ENCODE results near the gene ZFYVE16.
"Not testable (repeated sequence)": the region's sequence is repeated elsewhere in the genome, so short reads cannot be mapped to it uniquely, and the experiment has no call there.

The ZFYVE16 gene

DNA sequence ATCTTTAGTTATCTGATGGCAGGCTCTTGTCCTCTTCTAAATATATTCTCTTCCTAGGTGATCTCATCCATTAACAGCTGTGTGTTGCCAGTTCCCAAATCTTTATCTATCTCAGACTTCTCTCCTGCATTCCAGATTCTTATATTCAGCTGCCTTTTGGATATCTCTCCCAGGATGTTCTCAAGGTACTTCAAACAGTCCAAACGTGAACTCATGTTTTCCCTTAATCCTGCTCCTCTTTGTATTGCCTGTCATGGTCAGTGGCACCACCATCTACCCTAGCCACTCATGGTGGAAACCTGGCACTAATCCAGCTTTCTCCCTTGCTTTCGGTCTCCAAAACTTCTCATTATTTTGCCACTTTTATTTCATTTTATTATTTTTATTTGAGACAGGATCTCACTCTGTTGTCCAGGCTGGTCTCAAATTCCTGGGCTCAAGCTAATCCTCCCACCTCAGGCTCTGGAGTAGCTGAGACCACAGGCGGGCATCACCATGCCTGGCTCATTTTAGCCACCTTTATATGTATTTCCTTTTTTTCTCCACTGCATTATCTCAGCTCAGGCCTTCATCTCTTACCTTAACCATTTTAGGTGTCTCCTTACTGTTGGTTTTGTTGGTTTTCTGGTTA is 3.8 kb downstream of the ZFYVE16 start (continued):
- no peak for TF ChIP-seq ZNF404 (tag by site-specific recombination; IDR thresholded peaks at IDR 0.05)
- no peak for TF ChIP-seq ZNF843 (tag by site-specific recombination; IDR thresholded peaks at IDR 0.05)

GRCh38 chr5:80414113-80414512 is 6.2 kb downstream of the ZFYVE16 start:
- ChIA-PET CTCF (no interaction called here), POLR2A (no interaction called here)
- no peak overlapping the region for H3K27ac ChIP-seq (ENCODE audit: extremely low read depth, low read depth, low read length)
- peaks cover 4% of the 10 kb centered on the region; the same call in 1 of the 2 replicates for H3K4me1 ChIP-seq (ENCODE audit: control insufficient read depth, insufficient read depth, low read length)
- TF ChIP-seq ZNF416 (tag by site-specific recombination; IDR thresholded peaks at IDR 0.05): no peak
- peaks cover 7 to 12% of the 10 kb centered on the region in 2 experiments for H3K36me3 ChIP-seq (ENCODE audit: control insufficient read depth in 2 of 2, insufficient read depth in 1 of 2, low read length in 2 of 2)
- H3K4me3 ChIP-seq (ENCODE audit: low read depth, low read length): no peak overlapping the region
- H3K9me3 ChIP-seq (ENCODE audit: control insufficient read depth, insufficient read depth, low read depth, low read length): no peaks in the 10 kb centered on the region

- H3K9me3 ChIP-seq (ENCODE audit: control insufficient read depth, insufficient read depth, low read depth, low read length): no peaks in the 10 kb centered on the region
- ChIA-PET POLR2A (no interaction called here), CTCF (no interaction called here)
- H3K4me3 ChIP-seq (ENCODE audit: low read depth, low read length): no peak overlapping the region
- no peak overlapping the region for H3K27ac ChIP-seq (ENCODE audit: extremely low read depth, low read depth, low read length)
- TF ChIP-seq PRDM1 (tag by site-specific recombination; IDR thresholded peaks at IDR 0.05): peak; percentile 98
- no peak for TF ChIP-seq INSM2 (tag by site-specific recombination; IDR thresholded peaks at IDR 0.05)
- no peak for TF ChIP-seq GLIS1 (tag by site-specific recombination; IDR thresholded peaks at IDR 0.05)
- H3K4me1 ChIP-seq (ENCODE audit: control insufficient read depth, insufficient read depth, low read length): no peaks in the 10 kb centered on the region
- H3K36me3 ChIP-seq (ENCODE audit: control insufficient read depth in 2 of 2, insufficient read depth in 1 of 2, low read length in 2 of 2): peaks cover 4 to 7% of the 10 kb centered on the region in 2 experiments; a peak in 2 of 3 replicates
Observed at GRCh38 chr5:80417973-80418372, 10.1 kb downstream of the ZFYVE16 start.

DNA sequence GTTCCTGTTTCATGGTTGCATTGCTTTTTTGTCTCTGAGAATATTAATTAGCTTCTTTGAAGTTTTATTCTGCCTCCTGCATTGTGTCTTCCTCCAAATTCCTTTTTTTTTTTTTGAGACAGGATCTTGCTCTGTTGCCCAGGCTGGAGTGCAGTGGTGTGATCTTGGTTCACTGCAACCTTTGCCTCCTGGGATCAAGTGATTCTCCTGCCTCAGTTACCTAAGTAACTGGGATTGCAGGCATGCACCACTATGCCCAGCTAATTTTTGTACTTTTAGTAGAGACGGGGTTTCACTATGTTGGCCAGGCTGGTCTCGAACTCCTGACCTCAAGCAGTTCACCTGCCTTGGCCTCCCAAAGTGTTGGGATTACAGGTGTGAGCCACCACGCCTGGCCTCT is 16.5 kb downstream of the ZFYVE16 start:
- H3K36me3 ChIP-seq (ENCODE audit: control insufficient read depth in 2 of 2, insufficient read depth in 1 of 2, low read length in 2 of 2); H3K9me3 ChIP-seq (ENCODE audit: control insufficient read depth, insufficient read depth, low read depth, low read length); H3K27ac ChIP-seq (ENCODE audit: extremely low read depth, low read depth, low read length); POLR2A ChIA-PET; H3K4me1 ChIP-seq (ENCODE audit: control insufficient read depth, insufficient read depth, low read length); H3K4me3 ChIP-seq (ENCODE audit: low read depth, low read length): not testable (repeated sequence)
- CTCF ChIA-PET: interaction anchor here (0.7 kb wide), 1 partner anchor 116 kb away, joined by 8 read pairs; no protein-coding TSS in a partner anchor
- 0 out of 2 replicates have a peak, but pooled peaks have one; percentile 12 for TF ChIP-seq ZNF121 (tag by site-specific recombination; IDR thresholded peaks at IDR 0.05)

DNA sequence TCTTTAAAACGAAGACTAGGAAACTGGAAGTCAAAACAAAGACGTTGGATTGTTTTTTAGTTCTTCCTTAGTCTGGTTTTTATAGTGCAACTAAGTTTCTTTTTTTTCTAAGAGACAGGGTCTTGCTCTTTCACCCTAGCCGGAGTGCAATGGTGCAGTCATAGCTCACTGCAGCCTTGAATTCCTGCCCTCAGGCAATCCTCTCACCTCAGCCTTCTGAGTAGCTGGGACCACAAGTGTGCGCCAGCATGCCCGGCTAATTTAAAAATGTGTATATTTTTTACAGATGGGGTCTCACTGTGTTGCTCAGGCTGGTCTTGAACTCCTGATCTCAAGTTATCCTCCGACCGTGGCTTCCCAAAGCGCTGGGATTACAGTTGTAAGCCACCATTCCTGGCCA is 27.6 kb downstream of the ZFYVE16 start:
- CTCF ChIA-PET: interaction anchor here (0.7 kb wide), 1 partner anchor 9 kb away, joined by 3 read pairs; no protein-coding TSS in a partner anchor
- no peaks in the 10 kb centered on the region for H3K4me1 ChIP-seq (ENCODE audit: control insufficient read depth, insufficient read depth, low read length)
- H3K9me3 ChIP-seq (ENCODE audit: control insufficient read depth, insufficient read depth, low read depth, low read length): no peaks in the 10 kb centered on the region
- POLR2A ChIA-PET: no interaction called here
- no peak overlapping the region for H3K27ac ChIP-seq (ENCODE audit: extremely low read depth, low read depth, low read length)
- no peak overlapping the region for H3K4me3 ChIP-seq (ENCODE audit: low read depth, low read length)
- peaks cover 12 to 39% of the 10 kb centered on the region in 2 experiments for H3K36me3 ChIP-seq (ENCODE audit: control insufficient read depth in 2 of 2, insufficient read depth in 1 of 2, low read length in 2 of 2)
- no peak for TF ChIP-seq ZBTB20 (tag by site-specific recombination; IDR thresholded peaks at IDR 0.05)

GRCh38 chr5:80437326-80437725 is 29.5 kb downstream of the ZFYVE16 start:
- peaks cover 3% of the 10 kb centered on the region; the same call in 1 of the 2 replicates for H3K4me1 ChIP-seq (ENCODE audit: control insufficient read depth, insufficient read depth, low read length)
- H3K27ac ChIP-seq (ENCODE audit: extremely low read depth, low read depth, low read length): no peak overlapping the region
- ChIA-PET POLR2A (no interaction called here), CTCF (no interaction called here)
- no peak overlapping the region for H3K4me3 ChIP-seq (ENCODE audit: low read depth, low read length)
- no peaks in the 10 kb centered on the region for H3K9me3 ChIP-seq (ENCODE audit: control insufficient read depth, insufficient read depth, low read depth, low read length)
- H3K36me3 ChIP-seq (ENCODE audit: control insufficient read depth in 2 of 2, insufficient read depth in 1 of 2, low read length in 2 of 2): peaks cover 12 to 43% of the 10 kb centered on the region in 2 experiments
- TF ChIP-seq ZBTB21 (tag by site-specific recombination; IDR thresholded peaks at IDR 0.05): no peak
- no peak for TF ChIP-seq KLF10 (tag by site-specific recombination; IDR thresholded peaks at IDR 0.05)
- no peak for TF ChIP-seq ZNF529 (tag by site-specific recombination; IDR thresholded peaks at IDR 0.05; ENCODE audit: insufficient replicate concordance)
- TF ChIP-seq IKZF3 (tag by site-specific recombination; IDR thresholded peaks at IDR 0.05): no peak
- no peak for TF ChIP-seq ZBTB49 (tag by site-specific recombination; IDR thresholded peaks at IDR 0.05; ENCODE audit: low read depth)
- no peak for TF ChIP-seq ZNF24 (tag by site-specific recombination; IDR thresholded peaks at IDR 0.05)
- no peak for TF ChIP-seq ZNF837 (tag by site-specific recombination; IDR thresholded peaks at IDR 0.05)
- TF ChIP-seq ZSCAN18 (tag by site-specific recombination; IDR thresholded peaks at IDR 0.05): no peak
- no peak for TF ChIP-seq KLF9 (tag by site-specific recombination; IDR thresholded peaks at IDR 0.05; ENCODE audit: low read depth)
- no peak for TF ChIP-seq ZNF561 (tag by site-specific recombination; IDR thresholded peaks at IDR 0.05; ENCODE audit: borderline replicate concordance)
- no peak for TF ChIP-seq ZNF585B (tag by site-specific recombination; IDR thresholded peaks at IDR 0.05)

Measured in HEK293 (cell line).